HG03064 (cell line): Measurements from ENCODE around the gene CPNE5.

Experiments
- ATAC-seq: cut with Tn5 transposase; IDR thresholded peaks from one replicate; pipeline ENCODE4 v1.9.1; 2021; ENCODE audit warnings: low read depth; ENCODE audit not compliant: unreplicated experiment

The CPNE5 gene

GRCh38 chr6:36837022-36837339 lies 2.3 kb downstream of the CPNE5 start:
- no peak for ATAC-seq

DNA sequence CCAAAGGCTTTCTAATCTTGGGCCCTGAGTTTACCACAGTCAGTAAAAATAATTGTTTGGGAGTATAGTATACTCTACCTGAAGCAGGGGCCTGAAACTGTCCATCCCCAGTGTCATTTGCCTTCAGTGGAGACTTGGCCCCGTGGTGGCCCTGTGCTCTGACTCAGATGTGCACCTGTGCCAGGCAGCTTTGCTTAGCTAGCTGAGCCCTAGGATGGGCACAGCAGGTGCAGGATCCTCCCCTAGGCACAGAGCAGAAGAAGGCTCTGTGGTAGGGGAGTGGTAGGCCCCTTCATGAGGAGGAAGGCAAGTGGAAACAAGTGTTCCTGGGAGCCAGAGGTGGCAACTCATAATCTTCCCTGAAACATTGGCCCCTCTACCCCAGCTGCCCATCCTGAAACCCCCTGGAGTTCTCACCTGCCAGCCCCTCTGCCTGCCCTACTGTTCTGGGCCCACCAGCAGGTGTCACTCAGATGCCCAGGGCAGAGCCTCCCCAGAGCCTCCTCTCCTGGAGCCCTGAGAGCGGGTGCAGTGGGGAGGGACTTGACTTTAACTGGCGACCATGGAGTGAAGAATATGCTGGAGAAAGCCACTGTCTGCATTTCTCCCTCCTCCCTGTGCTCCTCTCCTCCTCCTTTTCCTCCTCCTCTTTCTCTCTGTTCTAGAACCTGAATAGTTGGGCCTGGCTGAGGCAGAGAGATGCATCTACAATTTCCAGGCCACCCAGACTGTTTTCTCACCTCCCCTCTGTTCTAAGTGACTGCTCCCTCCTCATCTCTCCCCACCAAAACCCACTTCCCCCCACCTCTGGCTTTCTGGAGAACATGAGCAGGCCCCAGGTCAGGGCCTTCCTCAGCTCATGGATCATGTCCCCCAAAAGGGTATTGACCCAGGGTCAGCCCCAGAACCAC lies 2.9 kb downstream of the CPNE5 start:
- no peak for ATAC-seq

DNA sequence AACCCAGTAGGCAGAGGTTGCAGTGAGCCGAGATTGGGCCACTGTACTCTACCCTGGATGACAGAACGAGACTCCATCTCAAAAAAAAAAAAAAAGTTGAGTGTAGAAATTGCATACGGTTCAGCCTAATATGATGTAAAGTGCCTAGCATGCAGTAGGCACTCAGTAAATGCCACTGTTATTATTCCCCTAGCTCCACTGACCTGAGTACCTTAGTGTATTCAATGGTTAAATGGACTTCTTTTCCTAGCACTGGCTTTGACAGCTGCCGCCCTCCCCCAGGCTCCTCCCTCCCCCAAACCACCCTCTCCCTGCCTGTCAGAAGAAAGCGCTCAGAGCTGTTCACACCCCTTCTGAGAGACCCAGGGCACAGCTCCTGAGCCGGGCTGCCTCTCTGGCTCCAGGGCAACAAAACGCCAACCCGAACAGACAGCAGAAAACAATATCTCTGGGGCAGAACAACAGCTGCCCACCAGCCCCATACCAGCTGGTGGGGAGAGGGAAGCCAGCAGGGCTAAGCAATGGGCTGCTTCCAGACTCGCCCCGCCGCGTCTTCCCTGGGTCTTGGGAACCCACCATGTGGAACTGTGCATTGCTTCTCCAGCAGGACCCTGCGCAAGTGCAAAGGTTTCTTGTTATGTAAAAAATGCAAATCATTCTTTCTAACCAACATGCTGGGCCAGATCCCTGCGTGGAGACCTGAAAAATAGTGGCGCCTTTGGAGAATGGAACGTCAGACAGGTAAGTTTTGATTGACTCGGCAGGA lies 4.5 kb downstream of the CPNE5 start:
- no peak for ATAC-seq

DNA sequence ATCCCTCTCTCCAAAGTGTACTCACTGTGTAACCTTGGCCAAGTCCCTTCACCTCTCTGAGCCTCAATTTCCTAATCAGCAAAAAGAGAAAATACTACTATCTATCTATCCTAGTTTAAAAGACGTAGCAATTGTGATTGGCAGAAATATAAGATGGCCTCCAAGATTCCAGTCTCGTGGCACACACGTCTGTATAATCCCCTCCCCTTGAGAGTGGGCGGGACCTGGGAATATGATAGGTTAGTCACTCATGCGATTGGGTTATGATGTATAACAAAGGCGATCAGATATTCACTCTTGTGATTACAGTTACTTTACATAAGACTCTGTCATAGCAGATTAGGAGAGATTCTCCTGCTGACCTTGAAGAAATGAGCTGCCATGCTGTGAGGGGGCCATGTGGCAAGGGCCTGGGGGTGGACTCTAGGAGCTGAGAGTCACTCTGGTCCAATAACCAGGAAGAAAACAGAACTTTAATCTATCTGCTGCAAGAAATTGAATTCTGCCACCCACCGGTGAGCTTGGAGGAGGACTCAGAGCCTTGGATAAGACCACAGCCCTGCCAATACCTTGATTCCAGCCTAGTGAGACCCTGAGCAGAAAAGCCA lies 6.0 kb downstream of the CPNE5 start:
- ATAC-seq = no peak

- no peak for ATAC-seq
Observed at GRCh38 chr6:36832313-36832712, 6.9 kb downstream of the CPNE5 start.

DNA sequence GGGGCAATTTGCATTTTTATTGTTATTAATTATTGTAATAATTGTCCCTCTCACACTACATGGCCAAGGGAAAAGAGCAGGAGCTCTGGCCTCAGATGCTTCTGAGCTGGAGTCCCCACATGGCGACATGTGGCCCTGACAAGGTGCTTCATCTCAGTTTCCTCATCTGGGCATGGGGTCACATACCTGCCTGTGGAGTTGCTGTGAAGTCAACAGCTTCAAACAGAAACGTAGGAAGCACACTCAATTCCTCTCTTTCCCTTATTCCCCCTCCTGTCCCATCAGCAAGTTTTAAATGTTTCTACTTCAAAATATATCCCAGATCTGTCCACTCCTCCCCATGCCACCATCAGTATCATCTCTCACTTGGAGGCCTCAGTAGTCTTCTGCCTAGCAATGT lies 8.7 kb downstream of the CPNE5 start:
- ATAC-seq = no peak

DNA sequence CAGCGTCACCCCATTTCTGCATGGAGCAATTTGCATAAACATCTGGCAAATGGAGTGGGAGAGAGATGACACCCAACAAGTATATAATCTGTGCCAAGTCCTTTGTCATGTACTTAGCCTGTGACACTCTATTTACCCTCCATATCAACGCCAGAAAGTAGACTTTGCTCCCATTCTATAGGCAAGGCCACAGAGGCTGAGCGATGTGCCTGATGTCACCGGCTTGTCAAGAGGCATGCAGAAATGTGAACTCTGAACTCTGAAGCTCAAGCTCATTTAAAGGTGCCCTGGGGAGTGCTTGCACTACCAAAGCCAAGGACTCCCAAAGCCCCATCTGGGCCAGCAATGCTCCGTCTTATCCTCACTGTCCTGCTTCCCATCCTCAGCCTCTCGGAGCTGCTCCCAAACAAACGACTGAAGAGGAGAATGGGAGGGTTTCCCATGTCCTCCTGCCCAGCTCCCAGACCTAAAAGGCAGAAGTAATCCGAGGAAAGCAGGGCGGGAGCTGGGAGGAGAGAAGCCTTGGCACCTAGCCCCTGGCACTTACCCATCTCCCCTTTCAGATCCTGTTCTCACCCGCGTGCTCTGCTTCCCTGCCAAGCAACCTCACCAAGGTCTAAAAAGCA lies 9.2 kb downstream of the CPNE5 start:
- ATAC-seq = no peak

- no peak for ATAC-seq
Observed at GRCh38 chr6:36827261-36828079, 11.8 kb downstream of the CPNE5 start.

DNA sequence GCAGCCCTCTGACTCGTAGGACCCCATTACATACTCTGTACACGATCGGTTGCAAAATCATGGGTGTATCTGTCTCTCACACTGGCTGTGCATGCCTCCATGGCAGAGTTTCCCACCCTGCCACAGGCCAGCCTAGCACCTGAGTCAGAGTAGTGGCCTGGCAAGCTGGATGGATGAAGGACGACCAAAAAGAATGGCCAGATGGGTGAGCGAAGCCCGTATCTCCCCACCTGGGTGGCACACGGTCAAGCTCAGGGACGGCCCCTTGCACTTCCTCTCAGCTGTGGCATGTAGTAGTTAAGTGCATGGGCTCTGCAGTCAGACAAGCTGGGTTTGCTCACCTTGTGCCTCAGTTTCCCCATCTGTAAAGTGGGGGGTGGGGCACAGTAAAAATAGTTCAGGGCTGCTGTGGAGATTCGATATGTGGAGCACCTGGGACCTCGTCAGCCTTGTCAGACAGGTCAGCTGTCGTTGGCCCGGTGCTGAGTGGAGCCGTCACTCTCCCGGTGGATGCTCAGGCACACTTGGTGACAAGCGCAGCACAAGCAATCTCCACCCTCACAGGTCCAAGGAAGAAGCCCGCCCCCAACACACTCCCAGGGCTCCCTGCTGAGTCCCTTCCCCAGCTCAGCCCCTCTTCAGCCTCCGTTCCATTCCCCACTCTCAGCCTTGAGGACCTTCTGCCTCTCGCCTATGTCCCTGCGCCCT lies 12.6 kb downstream of the CPNE5 start:
- ATAC-seq = no peak

DNA sequence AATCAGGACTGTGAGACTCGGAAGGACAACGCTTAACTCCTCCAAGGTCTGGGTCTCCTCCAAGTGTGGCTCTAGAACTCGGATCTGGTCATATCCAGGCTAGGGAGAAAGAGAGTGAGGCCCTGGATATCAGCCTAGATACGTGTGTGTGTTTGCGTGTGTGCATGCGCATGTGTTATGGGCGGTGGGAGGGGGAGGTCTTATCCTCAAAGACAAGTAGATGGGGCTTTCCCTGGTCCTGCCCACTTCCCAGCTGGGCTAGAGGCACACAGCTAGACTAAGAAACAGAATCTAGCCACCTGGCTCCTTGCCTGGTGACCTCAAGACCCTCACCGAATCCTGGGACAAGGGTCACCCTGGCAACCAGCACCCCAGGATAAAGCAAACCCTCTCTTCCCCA lies 13.2 kb downstream of the CPNE5 start:
- no peak for ATAC-seq

GRCh38 chr6:36825452-36825851 lies 13.8 kb downstream of the CPNE5 start:
- no peak for ATAC-seq

- ATAC-seq = no peak
Observed at GRCh38 chr6:36824253-36824652, 15.0 kb downstream of the CPNE5 start.

GRCh38 chr6:36823421-36824096 lies 15.7 kb downstream of the CPNE5 start:
- no peak for ATAC-seq

DNA sequence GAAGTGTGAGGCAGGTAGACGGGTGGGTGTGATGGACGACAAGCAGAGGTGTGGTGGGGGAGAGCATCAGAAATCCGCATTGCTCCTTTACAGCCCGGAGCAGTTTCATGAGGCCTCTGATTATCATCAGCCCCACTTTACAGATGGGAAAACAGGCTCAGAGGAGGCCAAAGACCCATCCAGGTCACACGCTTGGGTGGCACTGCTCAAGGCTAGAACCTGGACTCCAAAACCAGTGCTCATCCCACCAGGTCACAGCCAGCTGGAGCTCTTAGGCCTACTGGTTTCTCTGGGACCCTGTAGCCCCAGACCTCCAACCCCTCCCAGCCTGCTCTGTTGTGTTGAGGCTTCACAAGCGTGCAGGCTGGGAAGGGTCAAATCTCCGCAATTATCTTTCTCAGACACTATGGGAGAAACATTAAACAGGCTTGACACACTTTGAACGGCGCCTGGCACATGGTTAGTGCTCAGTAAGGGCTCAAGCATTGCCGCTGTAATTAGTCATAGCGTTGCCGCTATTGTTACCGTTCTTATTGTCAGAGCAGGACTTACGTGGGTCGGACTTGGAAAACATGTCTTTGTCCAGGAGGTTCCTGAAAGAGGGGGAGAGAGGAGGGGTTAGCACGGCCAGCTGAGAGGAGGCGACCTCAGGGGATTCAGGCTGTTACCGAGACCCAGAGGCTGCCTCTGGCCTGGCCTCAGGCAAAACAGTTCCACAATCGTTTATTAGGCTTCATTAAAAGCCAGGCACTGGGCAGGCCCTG lies 16.6 kb downstream of the CPNE5 start:
- ATAC-seq = no peak

- no peak for ATAC-seq
Observed at GRCh38 chr6:36821581-36822335, 17.5 kb downstream of the CPNE5 start.

- ATAC-seq = no peak
Observed at GRCh38 chr6:36820700-36821580, 18.3 kb downstream of the CPNE5 start.

GRCh38 chr6:36818756-36819155 lies 20.5 kb downstream of the CPNE5 start:
- no peak for ATAC-seq
